ENCODE measurements around the gene FAM187B. TPM values are rescaled to one million over a fixed set of nuclear protein-coding genes. Genes with fewer than 3 reads are reported as not detected.

The FAM187B gene
- total RNA-seq, 1 donor from 2014 or later = not detected

GRCh38 chr19:35269438-35270117 lies 41.0 kb upstream of the FAM187B start:
- Histone ChIP-seq H4K20me1 (ENCODE audit: insufficient read depth, low read length) (peaks cover 21% of the 10 kb centered on the region), H3K9ac (ENCODE audit: low read length) (peak overlapping the region; percentile 80), H3K9me3 (ENCODE audit: insufficient read depth, low read depth, low read length) (no peaks in the 10 kb centered on the region), H3K27me3 (ENCODE audit: insufficient read depth, low read length) (no peaks in the 10 kb centered on the region), H2AFZ (ENCODE audit: low read depth, low read length) (peak overlapping the region; percentile 63), H3K4me2 (ENCODE audit: low read length) (peak overlapping the region; percentile 82), H3K4me3 (ENCODE audit: insufficient read depth, low read depth, low read length) (peak overlapping the region; percentile 59), H3K36me3 (ENCODE audit: insufficient read depth, low read length) (peaks cover 15% of the 10 kb centered on the region), H3K27ac (ENCODE audit: low read depth, low read length) (peak overlapping the region; percentile 71), H3K4me1 (ENCODE audit: insufficient read depth, low read length) (peaks cover 5% of the 10 kb centered on the region), H3K79me2 (ENCODE audit: insufficient read depth, low read length) (peaks cover 28% of the 10 kb centered on the region)
- DNase-seq (ENCODE audit: low read depth) = peak; percentile 63
- Mint-ChIP-seq H3K9me3 (ENCODE audit: unreplicated experiment) (no peaks in the 10 kb centered on the region), H3K4me3 (ENCODE audit: unreplicated experiment) (peak overlapping the region; percentile 82), H3K27ac (ENCODE audit: unreplicated experiment) (no peak overlapping the region), H3K27me3 (ENCODE audit: low read depth, unreplicated experiment) (no peaks in the 10 kb centered on the region), H3K36me3 (ENCODE audit: low read depth, unreplicated experiment) (peaks cover 12% of the 10 kb centered on the region), H3K4me1 (ENCODE audit: low read depth, unreplicated experiment) (peaks cover 5% of the 10 kb centered on the region)
- no peak for FAIRE-seq
- TF ChIP-seq EZH2 (IDR thresholded peaks at IDR 0.05; ENCODE audit: insufficient read depth, low read length) (no peak), CTCF (IDR thresholded peaks at IDR 0.05; ENCODE audit: insufficient read depth, low read depth, low read length) (peak; percentile 7)

- Histone ChIP-seq H3K4me1 (ENCODE audit: insufficient read depth, low read length) (peaks cover 5% of the 10 kb centered on the region), H3K79me2 (ENCODE audit: insufficient read depth, low read length) (peaks cover 28% of the 10 kb centered on the region), H3K27me3 (ENCODE audit: insufficient read depth, low read length) (no peaks in the 10 kb centered on the region), H3K36me3 (ENCODE audit: insufficient read depth, low read length) (peaks cover 12% of the 10 kb centered on the region), H2AFZ (ENCODE audit: low read depth, low read length) (peak within 1 kb of the TSS; percentile 75), H3K27ac (ENCODE audit: low read depth, low read length) (peak within 1 kb of the TSS; percentile 83), H3K9me3 (ENCODE audit: insufficient read depth, low read depth, low read length) (no peaks in the 10 kb centered on the region), H3K9ac (ENCODE audit: low read length) (peak within 1 kb of the TSS; percentile 96), H4K20me1 (ENCODE audit: insufficient read depth, low read length) (peaks cover 21% of the 10 kb centered on the region), H3K4me3 (ENCODE audit: insufficient read depth, low read depth, low read length) (peak within 1 kb of the TSS; percentile 95), H3K4me2 (ENCODE audit: low read length) (peak within 1 kb of the TSS; percentile 96)
- Mint-ChIP-seq H3K27ac (ENCODE audit: unreplicated experiment) (peak within 1 kb of the TSS; percentile 98), H3K9me3 (ENCODE audit: unreplicated experiment) (no peaks in the 10 kb centered on the region), H3K36me3 (ENCODE audit: low read depth, unreplicated experiment) (peaks cover 8% of the 10 kb centered on the region), H3K4me1 (ENCODE audit: low read depth, unreplicated experiment) (peaks cover 5% of the 10 kb centered on the region), H3K4me3 (ENCODE audit: unreplicated experiment) (peak within 1 kb of the TSS; percentile 94), H3K27me3 (ENCODE audit: low read depth, unreplicated experiment) (no peaks in the 10 kb centered on the region)
- FAIRE-seq (no peak), DNase-seq (ENCODE audit: low read depth) (peak; percentile 34)
- TF ChIP-seq CTCF (IDR thresholded peaks at IDR 0.05; ENCODE audit: insufficient read depth, low read depth, low read length) (no peak), EZH2 (IDR thresholded peaks at IDR 0.05; ENCODE audit: insufficient read depth, low read length) (no peak)
These were observed 40.2 kb upstream of the FAM187B start, which contains the start of gene USF2 for GRCh38 chr19:35268536-35269437. USF2 (plus strand) TSS chr19:35268962; CDS start chr19:35269102, 140 bp downstream.

Measured in astrocyte (in vitro differentiated cells and primary cell).